Stimulated activated CD4-positive, alpha-beta T cell treated with anti-CD3 and anti-CD28 coated beads, Interleukin-12 subunit alpha, Interleukin-12 subunit beta, amount 100 ng/mL, for 24 hours (primary cell): ENCODE data around the gene BCR.

Source experiments
- DNase-seq, 2 experiments: peaks; one replicate each; pipeline ENCODE4 v3.0.0-alpha.2; 2020; ENCODE audit warnings: low read depth in 2 of 2

The BCR gene

GRCh38 chr22:23151827-23152226 is 28.5 kb upstream of the BCR start:
- DNase-seq, result no peak

DNA sequence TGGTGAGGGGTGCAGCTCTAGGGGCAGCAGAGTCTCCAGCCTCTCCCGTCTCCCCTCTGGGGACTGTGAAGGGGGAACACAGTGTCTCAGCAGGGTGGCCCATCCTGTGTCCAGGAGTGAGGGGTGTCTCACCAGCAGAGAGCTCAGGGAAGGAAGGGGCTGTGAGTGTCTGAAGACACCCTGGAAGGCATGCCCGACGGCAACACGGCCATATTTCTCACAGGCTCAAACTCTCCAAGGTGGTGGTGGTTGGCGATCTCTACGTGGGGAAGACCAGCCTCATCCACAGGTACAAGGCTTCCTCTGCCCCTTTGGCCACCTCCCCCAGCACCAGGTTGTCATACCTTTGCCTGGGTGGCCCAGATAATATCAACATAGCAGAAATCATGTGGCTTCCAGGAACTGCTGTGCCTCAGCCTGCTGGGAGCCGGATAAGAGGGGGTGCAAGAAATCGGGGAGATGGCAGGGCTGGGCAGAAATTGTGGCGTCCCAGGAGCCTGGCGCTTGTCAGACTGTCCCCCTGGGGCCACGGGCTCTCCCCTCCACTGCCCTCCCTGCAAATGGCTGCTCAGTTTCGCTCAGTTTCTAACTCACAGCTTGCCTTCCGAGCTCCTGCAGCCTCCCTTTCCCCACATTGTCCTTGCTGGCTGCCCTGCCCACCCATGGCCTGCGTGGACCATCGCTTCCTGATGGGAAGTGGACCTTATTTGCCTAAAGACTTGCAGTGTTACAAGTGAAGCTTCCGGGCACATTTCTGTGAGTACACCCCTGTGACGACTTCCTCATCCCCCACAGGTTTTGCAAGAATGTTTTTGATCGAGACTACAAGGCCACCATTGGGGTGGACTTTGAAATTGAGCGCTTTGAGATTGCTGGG is 27.8 kb upstream of the BCR start:
- no peak for DNase-seq

GRCh38 chr22:23153994-23154393 is 26.3 kb upstream of the BCR start:
- DNase-seq, result no peak

DNA sequence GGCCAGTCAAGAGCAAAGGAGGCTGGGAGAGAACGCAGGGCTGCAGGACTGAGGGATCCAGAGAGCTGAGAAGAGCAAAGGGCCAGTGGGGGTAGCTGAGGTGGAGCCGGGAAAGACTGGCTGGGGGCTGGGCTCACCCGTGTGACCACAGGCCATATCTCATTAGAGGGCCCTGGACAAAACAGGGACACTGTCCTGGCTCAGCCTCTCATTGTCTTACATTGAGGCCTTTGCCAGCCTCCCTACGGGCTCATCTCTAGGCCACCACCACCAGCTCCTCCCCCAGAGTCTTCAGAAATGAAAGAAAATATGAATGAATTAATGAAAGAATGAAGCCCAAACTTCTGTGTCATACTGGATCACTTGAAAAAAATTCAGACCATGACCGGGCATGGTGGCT is 25.8 kb upstream of the BCR start:
- no peak for DNase-seq

DNA sequence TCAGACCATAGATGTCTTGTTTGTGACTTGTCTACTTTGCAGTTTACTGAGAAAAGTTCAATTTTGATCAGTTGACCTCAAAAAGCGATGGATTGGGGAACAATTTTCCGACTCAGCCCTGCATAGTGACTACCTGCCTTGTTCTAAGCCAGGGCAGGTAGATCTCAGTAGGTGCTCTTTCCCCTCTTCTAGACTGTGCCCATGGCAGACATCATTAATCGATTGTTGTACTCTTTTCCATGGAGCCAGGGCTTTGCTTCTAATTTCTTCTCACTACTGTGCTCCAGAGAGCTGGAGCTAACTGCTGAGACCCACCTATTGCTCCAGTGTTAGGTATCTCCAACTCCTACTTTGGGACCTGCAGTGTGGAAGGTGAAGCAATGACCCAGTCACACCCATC is 25.2 kb upstream of the BCR start:
- DNase-seq, result no peak

DNA sequence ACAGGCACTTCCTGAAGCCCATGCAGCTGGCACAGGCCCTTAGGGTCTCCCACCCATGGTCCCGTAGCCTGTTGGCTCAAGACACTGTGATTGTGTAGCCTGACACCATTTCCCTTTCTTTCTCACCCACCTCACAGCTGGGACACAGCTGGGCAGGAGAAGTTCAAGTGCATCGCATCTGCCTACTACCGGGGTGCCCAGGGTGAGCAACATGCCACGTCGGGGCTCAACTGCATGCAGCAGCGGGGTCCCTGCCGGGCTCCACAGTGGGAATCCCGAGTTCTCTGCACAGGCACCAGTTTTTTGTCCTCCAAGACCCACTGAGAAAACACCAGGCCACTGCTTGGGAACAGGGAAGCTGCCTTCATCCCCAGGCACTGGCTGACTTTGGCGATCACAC is 24.5 kb upstream of the BCR start:
- DNase-seq, result no peak

GRCh38 chr22:23156286-23156685 is 24.0 kb upstream of the BCR start:
- no peak for DNase-seq

DNA sequence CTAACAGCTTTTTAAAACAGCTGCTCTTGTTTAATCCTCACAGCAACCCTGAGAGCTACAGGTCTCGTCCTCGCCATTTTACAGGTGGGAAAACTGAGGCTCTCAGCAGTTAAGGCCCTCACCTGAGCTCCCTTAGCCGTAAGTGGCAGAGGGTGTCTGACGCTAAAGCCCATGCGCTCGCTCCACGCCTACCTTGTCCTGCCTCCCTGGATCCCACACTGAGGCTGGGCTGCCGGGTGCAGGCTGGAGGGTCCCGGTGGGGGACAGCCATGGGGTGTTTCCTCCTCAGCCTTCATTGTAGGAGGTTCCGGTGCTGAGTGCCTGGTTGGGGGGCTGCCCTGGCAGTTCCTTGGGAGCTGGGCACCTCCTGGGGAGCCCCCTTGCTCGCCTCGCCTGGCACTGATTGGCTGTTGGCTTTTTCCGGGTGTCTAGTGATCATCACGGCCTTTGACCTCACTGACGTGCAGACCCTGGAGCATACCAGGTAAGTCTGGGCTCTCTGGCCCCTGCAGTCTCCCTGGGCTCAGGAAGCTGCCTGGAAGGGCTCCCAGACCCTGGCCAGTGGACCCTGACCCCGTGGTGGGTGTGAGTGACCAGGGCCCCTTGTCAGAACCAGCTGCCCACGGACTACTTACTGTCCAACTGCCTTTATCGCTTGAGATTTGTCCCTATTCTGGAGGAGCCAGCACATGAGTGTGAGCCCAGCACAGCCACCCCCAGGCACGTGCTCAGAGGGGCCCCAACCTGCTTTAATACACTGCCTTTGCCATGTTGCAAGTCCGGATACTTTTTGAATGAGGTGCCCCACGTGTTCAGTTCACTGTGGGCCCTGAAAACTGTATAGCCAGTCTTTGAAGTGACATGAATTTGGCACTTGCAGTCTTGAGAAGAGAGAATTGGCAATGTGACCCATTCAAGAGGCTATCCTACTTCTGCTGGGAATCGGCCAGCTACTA is 22.5 kb upstream of the BCR start:
- DNase-seq, result no peak

GRCh38 chr22:23158516-23159290 is 21.6 kb upstream of the BCR start:
- no peak for DNase-seq

- DNase-seq, result no peak
These were observed 21.0 kb upstream of the BCR start for GRCh38 chr22:23159291-23159630.

DNA sequence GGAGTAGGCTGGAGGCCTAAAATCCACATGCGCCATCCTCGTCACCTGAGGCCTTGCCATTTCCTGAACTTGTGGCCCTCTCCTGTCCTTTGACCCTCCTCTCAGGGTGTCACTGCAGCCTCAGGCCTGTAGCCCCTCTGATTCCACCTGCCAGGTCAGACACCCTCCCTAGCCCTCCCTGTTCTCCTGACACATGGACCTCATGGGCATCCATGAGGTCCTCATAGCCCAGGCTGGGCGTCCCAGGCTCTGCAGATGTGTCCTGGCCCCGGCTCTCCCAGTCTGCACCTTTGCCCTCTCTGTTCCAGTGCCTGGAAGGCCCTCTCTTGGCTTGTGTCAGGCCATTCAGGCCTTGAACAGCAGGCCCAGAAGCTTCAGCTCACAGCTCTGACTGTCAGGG is 19.3 kb upstream of the BCR start:
- no peak for DNase-seq

DNA sequence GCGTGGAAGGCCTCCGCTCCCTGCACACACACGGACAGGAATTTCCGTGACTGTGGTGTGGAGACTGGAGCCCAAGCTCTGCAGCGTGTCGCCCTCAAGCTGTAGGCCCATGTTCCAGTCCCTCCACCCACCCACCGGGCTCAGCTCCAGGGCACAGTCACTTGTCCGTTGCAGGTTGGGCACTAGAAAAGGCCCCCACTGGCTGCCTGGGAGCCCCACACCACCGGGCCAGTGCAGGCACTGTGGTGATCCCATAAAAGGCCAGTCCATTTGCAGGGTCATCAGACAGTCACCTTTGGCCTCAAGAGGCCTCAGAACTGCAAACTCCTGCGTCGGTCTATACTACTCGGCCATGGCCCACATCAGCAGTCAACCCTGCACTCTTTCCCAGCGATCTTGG is 18.7 kb upstream of the BCR start:
- DNase-seq, result no peak

- no peak for DNase-seq
These were observed 16.6 kb upstream of the BCR start for GRCh38 chr22:23163665-23164064.

DNA sequence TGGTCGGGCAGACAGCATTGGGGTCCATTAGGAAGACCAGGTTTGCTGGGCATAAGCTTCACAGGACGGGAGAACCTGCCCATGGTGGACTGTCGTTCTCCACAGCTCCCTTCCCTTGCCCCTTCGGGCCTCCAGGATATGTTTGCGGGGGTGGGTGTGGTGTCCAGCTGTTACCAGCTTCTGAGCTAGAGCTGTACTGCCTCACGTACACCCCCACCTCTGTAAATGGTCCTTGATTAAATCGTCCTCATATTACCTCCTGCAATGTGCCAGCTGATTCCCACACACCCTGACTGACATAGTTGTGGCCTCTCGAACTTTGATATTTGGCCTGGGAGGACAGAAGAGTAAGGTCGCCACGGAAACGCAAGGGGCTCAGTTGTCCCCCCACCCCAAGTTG is 16.2 kb upstream of the BCR start:
- DNase-seq, result no peak

GRCh38 chr22:23166042-23166831 is 14.1 kb upstream of the BCR start:
- no peak for DNase-seq

- no peak for DNase-seq
These were observed 13.3 kb upstream of the BCR start for GRCh38 chr22:23166841-23167616.

DNA sequence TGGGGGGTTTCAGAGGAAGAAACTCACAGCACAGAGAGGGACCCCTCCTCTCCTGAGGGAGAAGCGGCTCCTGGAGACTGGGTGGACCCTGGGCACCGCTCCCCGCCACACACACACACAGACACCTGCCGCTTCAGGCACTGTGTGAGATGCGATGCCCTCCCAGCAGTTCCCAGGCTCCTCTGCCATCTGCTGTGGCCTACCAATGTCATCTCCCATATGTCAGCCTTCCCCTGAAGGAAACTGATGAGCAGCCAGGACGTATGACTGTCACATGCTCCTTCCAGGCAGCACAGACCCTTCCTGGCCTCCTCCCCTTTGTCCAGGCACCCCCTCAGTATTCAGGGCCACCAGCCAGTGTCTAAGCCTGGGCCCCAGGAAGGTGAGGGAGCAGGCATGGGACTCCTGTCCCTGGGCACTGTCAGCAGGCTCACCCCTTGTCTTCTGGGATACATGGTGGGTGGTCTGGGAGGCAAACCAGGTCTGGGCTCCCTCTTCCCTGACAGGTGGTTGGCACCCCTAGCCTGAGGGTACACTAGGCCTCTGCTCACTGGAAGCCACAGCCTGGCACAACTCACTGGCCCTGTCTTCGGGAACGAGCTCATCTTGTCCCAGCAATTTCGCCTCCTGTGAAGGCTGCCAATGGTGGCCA is 11.8 kb upstream of the BCR start:
- no peak for DNase-seq

GRCh38 chr22:23169043-23169406 is 11.3 kb upstream of the BCR start:
- DNase-seq, result no peak

GRCh38 chr22:23175817-23176644 is 4.3 kb upstream of the BCR start:
- DNase-seq, result no peak
